SK-N-SH (cell line): ENCODE data around the gene CTNNA3. TPM values are rescaled to one million over a fixed set of nuclear protein-coding genes. Genes with fewer than 3 reads are reported as not detected.

Source experiments
- CTCF ChIA-PET: fragments of 300-600, 350-600 bp; formaldehyde crosslinking; extraction: SDS; loops from one replicate; lab custom pipeline; 2021; lab: Yijun Ruan, JAX
- POLR2A ChIA-PET: fragments of 350-600 bp; sonication (Branson Sonifier 250); formaldehyde crosslinking; extraction: SDS; loops from one replicate; lab custom pipeline; 2020; ENCODE audit warnings: antibody characterized with exemption, inconsistent platforms; lab: Yijun Ruan, JAX
- DNase-seq: peaks from one replicate; pipeline ENCODE4 v3.0.0; 2012
- H2AFZ ChIP-seq: fragments of 200-600 bp; sonication (generic); 2 replicates; pipeline ENCODE4 v1.8.1; 2016; ENCODE audit warnings: antibody characterized with exemption, mild to moderate bottlenecking, low read depth
- H3F3A ChIP-seq: fragments of 200-600 bp; sonication (generic); replicated peaks from 2 replicates; pipeline ENCODE3; 2016; ENCODE audit warnings: antibody characterized with exemption, mild to moderate bottlenecking; ENCODE audit not compliant: insufficient read depth
- H3K27ac ChIP-seq, 2 experiments: fragments of 200-500 bp in 1 of 2; fragments of 200-600 bp in 1 of 2; sonication (Bioruptor generic) in 1 of 2; sonication (generic), shearing (Covaris generic) in 1 of 2; 2 replicates each; pipeline versions ENCODE4 v1.5.1 to v1.6.1; 2014 to 2016; ENCODE audit warnings: low read depth in 2 of 2, inconsistent platforms in 1 of 2, low read length in 1 of 2, mild to moderate bottlenecking in 1 of 2, mixed read lengths in 1 of 2
- H3K27me3 ChIP-seq: fragments of 200-600 bp; sonication (generic), shearing (Covaris generic); 2 replicates; pipeline ENCODE4 v1.6.1; 2016; ENCODE audit warnings: mixed run types; ENCODE audit not compliant: insufficient read depth
- H3K36me3 ChIP-seq, 2 experiments: fragments of 200-500 bp in 1 of 2; fragments of 200-600 bp in 1 of 2; sonication (Bioruptor generic) in 1 of 2; sonication (generic) in 1 of 2; replicated peaks in 1 of 2; 2 replicates each; pipeline versions ENCODE3 to v1.5.1; 2014 to 2016; ENCODE audit warnings: low read length in 1 of 2, mild to moderate bottlenecking in 1 of 2; ENCODE audit not compliant: insufficient read depth in 2 of 2, control insufficient read depth in 1 of 2
- H3K4me1 ChIP-seq, 2 experiments: fragments of 200-500 bp in 1 of 2; fragments of 200-600 bp in 1 of 2; sonication (Bioruptor generic) in 1 of 2; sonication (generic), shearing (Covaris generic) in 1 of 2; 2 replicates each; pipeline versions ENCODE4 v1.5.1 to v1.6.1; 2014 to 2016; ENCODE audit warnings: low read depth in 1 of 2, low read length in 1 of 2, mixed run types in 1 of 2; ENCODE audit not compliant: insufficient read depth in 2 of 2, control insufficient read depth in 1 of 2
- H3K4me2 ChIP-seq: fragments of 200-600 bp; sonication (generic), shearing (Covaris generic); 2 replicates; pipeline ENCODE4 v1.6.1; 2017; ENCODE audit warnings: mixed run types
- H3K4me3 ChIP-seq, 2 experiments: fragments of 200-500 bp in 1 of 2; fragments of 200-600 bp in 1 of 2; sonication (Bioruptor generic) in 1 of 2; sonication (generic), shearing (Covaris generic) in 1 of 2; 2 replicates each; pipeline versions ENCODE4 v1.5.1 to v1.8.1; 2014 to 2016; ENCODE audit warnings: low read depth in 2 of 2, inconsistent platforms in 1 of 2, low read length in 1 of 2, mild to moderate bottlenecking in 1 of 2, mixed read lengths in 1 of 2, moderate library complexity in 1 of 2
- H3K79me2 ChIP-seq: fragments of 200-600 bp; sonication (generic); 2 replicates; pipeline ENCODE4 v1.8.1; 2017; ENCODE audit warnings: mild to moderate bottlenecking; ENCODE audit not compliant: insufficient read depth
- H3K9ac ChIP-seq: fragments of 200-600 bp; sonication (generic); 2 replicates; pipeline ENCODE4 v1.6.1; 2017; ENCODE audit warnings: mixed run types
- H3K9me2 ChIP-seq: fragments of 200-600 bp; sonication (generic); 2 replicates; pipeline ENCODE4 v1.6.1; 2017; ENCODE audit warnings: mixed run types
- H3K9me3 ChIP-seq: fragments of 200-600 bp; sonication (generic); 2 replicates; pipeline ENCODE4 v1.6.1; 2017; ENCODE audit warnings: mixed run types, mild to moderate bottlenecking, moderate library complexity
- H4K20me1 ChIP-seq: fragments of 200-600 bp; sonication (generic); 2 replicates; pipeline ENCODE4 v1.6.1; 2017; ENCODE audit warnings: mild to moderate bottlenecking, mixed run types; ENCODE audit not compliant: insufficient read depth
- CHD2 ChIP-seq: fragments of 150-350 bp; IDR thresholded peaks from 2 replicates; pipeline ENCODE4 v1.6.1; 2018; ENCODE audit warnings: low read length; ENCODE audit not compliant: partially characterized antibody
- ELF1 ChIP-seq: IDR thresholded peaks from 2 replicates; pipeline ENCODE4 v1.4.0; 2012
- EZH2phosphoT487 ChIP-seq: fragments of 200-600 bp; sonication (generic); IDR thresholded peaks from 2 replicates; pipeline ENCODE4 v1.6.1; 2017; ENCODE audit warnings: low read depth, mixed run types, mild to moderate bottlenecking, antibody characterized with exemption, moderate library complexity, borderline replicate concordance
- FOSL2 ChIP-seq: IDR thresholded peaks from 2 replicates; pipeline ENCODE4 v1.4.0; 2012; ENCODE audit warnings: low read depth, mild to moderate bottlenecking, moderate library complexity, borderline replicate concordance
- FOXJ3 ChIP-seq: sonication (generic); formaldehyde crosslinking; IDR thresholded peaks from 2 replicates; pipeline ENCODE4 v1.5.1; 2020; ENCODE audit warnings: mild to moderate bottlenecking, missing genetic modification reagents
- GATA2 ChIP-seq: sonication (generic); formaldehyde crosslinking; IDR thresholded peaks from 2 replicates; pipeline ENCODE4 v1.5.0; 2020; ENCODE audit warnings: mild to moderate bottlenecking, missing genetic modification reagents
- IRF3 ChIP-seq: fragments of 150-350 bp; IDR thresholded peaks from 2 replicates; pipeline ENCODE4 v1.6.1; 2016; ENCODE audit warnings: mild to moderate bottlenecking, low read depth, low read length
- JUND ChIP-seq: IDR thresholded peaks from 2 replicates; pipeline ENCODE4 v1.4.0; 2012
- MAX ChIP-seq: IDR thresholded peaks from 2 replicates; pipeline ENCODE4 v1.4.0; 2012; ENCODE audit warnings: low read depth
- MEF2A ChIP-seq: IDR thresholded peaks from 2 replicates; pipeline ENCODE4 v1.4.0; 2012; ENCODE audit warnings: low read depth, borderline replicate concordance
- NFIC ChIP-seq: IDR thresholded peaks from 2 replicates; pipeline ENCODE4 v1.4.0; 2012; ENCODE audit warnings: borderline replicate concordance
- NRF1 ChIP-seq: IDR thresholded peaks from 2 replicates; pipeline ENCODE4 v1.6.1; 2012; ENCODE audit warnings: low read depth, mild to moderate bottlenecking, low read length
- RCOR1 ChIP-seq: fragments of 150-350 bp; IDR thresholded peaks from 2 replicates; pipeline ENCODE4 v1.6.1; 2017; ENCODE audit warnings: antibody characterized with exemption, low read length
- RFX5 ChIP-seq: IDR thresholded peaks from 2 replicates; pipeline ENCODE4 v1.6.1; 2012; ENCODE audit warnings: mild to moderate bottlenecking, improper control_type of control experiment, low read length
- RXRA ChIP-seq: IDR thresholded peaks from 2 replicates; pipeline ENCODE4 v1.4.0; 2012; ENCODE audit warnings: low read depth, mild to moderate bottlenecking, borderline replicate concordance
- SMC3 ChIP-seq: IDR thresholded peaks from 2 replicates; pipeline ENCODE4 v1.6.1; 2012; ENCODE audit warnings: low read depth, low read length, improper control_type of control experiment
- ZBTB33 ChIP-seq: IDR thresholded peaks from 2 replicates; pipeline ENCODE4 v1.4.0; 2012; ENCODE audit warnings: low read depth, borderline replicate concordance
- WGBS: methylation state at CpG from one replicate; pipeline ENCODE4 v1.1.6; 2017; ENCODE audit warnings: low lambda C conversion rate; 5-methylcytosine and 5-hydroxymethylcytosine counted together
- polyA plus RNA-seq, 3 experiments: library from polyadenylated mRNA; depleted of rRNA; stranded (reverse); fragments of >200 nt; gene quantifications; 2 replicates each; pipeline ENCODE4 v1.2.3, GENCODE V29; 2012
- TF ChIP-seq, protein P1 (sequence below): fragments of 150-350 bp; IDR thresholded peaks from 2 replicates; pipeline ENCODE4 v1.6.1; 2017; ENCODE audit warnings: antibody characterized with exemption, low read length, low read depth, borderline replicate concordance

CTNNA3 gene
- polyA plus RNA-seq, 1 of the 3 experiments (the other 2 are of a cell fraction): not detected

- no peaks in the 10 kb centered on the region for H3K79me2 ChIP-seq
- H3F3A ChIP-seq: no peaks in the 10 kb centered on the region
- H3K4me3 ChIP-seq: no peak overlapping the region
- H3K9me3 ChIP-seq: no peaks in the 10 kb centered on the region
- ChIA-PET POLR2A (no interaction called here), CTCF (interaction anchor here (0.6 kb wide), 1 partner anchor 1300 kb away, joined by 3 read pairs; no protein-coding TSS in a partner anchor)
- H2AFZ ChIP-seq: no peak overlapping the region
- H3K27me3 ChIP-seq: no peaks in the 10 kb centered on the region
- H4K20me1 ChIP-seq: no peaks in the 10 kb centered on the region
- no peak overlapping the region for H3K4me2 ChIP-seq
- H3K36me3 ChIP-seq: no peaks in the 10 kb centered on the region
- no peak for TF ChIP-seq GATA2 (CRISPR knock-in tag)
- no peak for TF ChIP-seq IRF3
- no peak for TF ChIP-seq EZH2phosphoT487
- no peak for TF ChIP-seq ELF1
- TF ChIP-seq MAX: no peak
- no peak for TF ChIP-seq RXRA
- no peak for TF ChIP-seq RCOR1
- TF ChIP-seq RFX5: no peak
- no peak for TF ChIP-seq SMC3
- TF ChIP-seq JUND: no peak
- no peak for TF ChIP-seq ZBTB33
- TF ChIP-seq NFIC: no peak
- TF ChIP-seq FOXJ3: no peak
- TF ChIP-seq FOSL2: no peak
- TF ChIP-seq, protein P1, sequence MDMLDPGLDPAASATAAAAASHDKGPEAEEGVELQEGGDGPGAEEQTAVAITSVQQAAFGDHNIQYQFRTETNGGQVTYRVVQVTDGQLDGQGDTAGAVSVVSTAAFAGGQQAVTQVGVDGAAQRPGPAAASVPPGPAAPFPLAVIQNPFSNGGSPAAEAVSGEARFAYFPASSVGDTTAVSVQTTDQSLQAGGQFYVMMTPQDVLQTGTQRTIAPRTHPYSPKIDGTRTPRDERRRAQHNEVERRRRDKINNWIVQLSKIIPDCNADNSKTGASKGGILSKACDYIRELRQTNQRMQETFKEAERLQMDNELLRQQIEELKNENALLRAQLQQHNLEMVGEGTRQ: no peak
- no peak for TF ChIP-seq NRF1
- TF ChIP-seq CHD2: no peak
- no peak for TF ChIP-seq MEF2A
- H3K9me2 ChIP-seq: no peaks in the 10 kb centered on the region
- H3K9ac ChIP-seq: no peak overlapping the region
- no peaks in the 10 kb centered on the region for H3K4me1 ChIP-seq
- no peak overlapping the region for H3K27ac ChIP-seq
- no peak for DNase-seq
- 11% methylated on average over 3 of the region's 5 CpGs for WGBS
These were observed 1108.3 kb downstream of the CTNNA3 start for GRCh38 chr10:66587680-66588050.
